Spleen (tissue), 11 donors: Measurements from ENCODE around the gene BUB1B. TPM values are rescaled to one million over a fixed set of nuclear protein-coding genes. Genes with fewer than 3 reads are reported as not detected.
A peak's percentile ranks its signal among the peaks of the same experiment; 100 is the strongest.

Source experiments
- DNase-seq: peaks from one replicate; pipeline ENCODE4 v3.0.0-alpha.2; 2020
- H3K27ac ChIP-seq, 8 donors: fragments of 200-600 bp; sonication (generic) in 7 of 8; 1 replicate in 4 of 8; 2 replicates in 4 of 8; pipeline versions ENCODE4 v1.5.0 to v1.8.0; 2016 to 2021; ENCODE audit warnings: inconsistent platforms in 4 of 8, mild to moderate bottlenecking in 4 of 8, moderate library complexity in 1 of 8
- H3K27me3 ChIP-seq, 7 donors: fragments of 200-600 bp; sonication (generic) in 6 of 7; replicated peaks in 1 of 7; 1 replicate in 4 of 7; 2 replicates in 3 of 7; pipeline versions ENCODE4 v1.5.0 to v1.8.0; 2016 to 2021; ENCODE audit warnings: inconsistent platforms in 3 of 7, mild to moderate bottlenecking in 1 of 7
- H3K36me3 ChIP-seq, 6 donors: fragments of 200-600 bp; sonication (generic) in 5 of 6; 1 replicate in 4 of 6; 2 replicates in 2 of 6; pipeline versions ENCODE4 v1.5.0 to v1.8.0; 2016 to 2021; ENCODE audit warnings: inconsistent platforms in 2 of 6
- H3K4me1 ChIP-seq, 6 donors: fragments of 200-600 bp; sonication (generic) in 5 of 6; 1 replicate in 3 of 6; 2 replicates in 3 of 6; pipeline versions ENCODE4 v1.5.0 to v1.8.0; 2016 to 2021; ENCODE audit warnings: inconsistent platforms in 3 of 6
- H3K4me3 ChIP-seq, 8 donors: fragments of 200-600 bp; sonication (generic) in 7 of 8; 1 replicate in 4 of 8; 2 replicates in 4 of 8; pipeline versions ENCODE4 v1.5.0 to v1.8.0; 2016 to 2021; ENCODE audit warnings: inconsistent platforms in 4 of 8, mild to moderate bottlenecking in 4 of 8, moderate library complexity in 2 of 8
- H3K9me3 ChIP-seq, 8 donors: fragments of 200-600 bp; sonication (generic) in 7 of 8; 1 replicate in 4 of 8; 2 replicates in 4 of 8; pipeline versions ENCODE4 v1.5.0 to v1.8.0; 2016 to 2021; ENCODE audit warnings: inconsistent platforms in 4 of 8
- POLR2A ChIP-seq, 3 donors: fragments of 450-650 bp; IDR thresholded peaks; one replicate each; pipeline ENCODE4 v1.5.1; 2017; ENCODE audit warnings: antibody characterized with exemption in 3 of 3, mild to moderate bottlenecking in 1 of 3
- POLR2AphosphoS5 ChIP-seq, 3 donors: sonication (generic); formaldehyde crosslinking; IDR thresholded peaks; one replicate each; pipeline ENCODE4 v1.5.1; 2017; ENCODE audit warnings: antibody characterized with exemption in 3 of 3
- WGBS, 5 donors: extraction: QIAGEN DNeasy Blood & Tissue Kit in 3 of 5; methylation state at CpG; one replicate each; pipeline versions ENCODE4 v1.1.5 to v1.1.7; 2013 to 2018; 5-methylcytosine and 5-hydroxymethylcytosine counted together
- intact Hi-C: fragments of 100-400 bp; cut with DNase I; formaldehyde crosslinking; loops from one replicate; pipeline ENCODE4 v1.15.0; 2023; ENCODE audit warnings: low total_unique reads
- polyA plus RNA-seq, 3 donors: library from polyadenylated mRNA; stranded (reverse); fragments of 200-250 nt; gene quantifications; one replicate each; pipeline ENCODE4 v1.2.1, GENCODE V29; 2013
- total RNA-seq, 7 donors: library from RNA; depleted of rRNA in 3 of 7; stranded (reverse); fragments of >200 nt in 3 of 7; fragmentation: NEBNext Ultra II Directional in 4 of 7; extraction: Animal tissue kit (Norgen Biotek cat#: 25700) in 4 of 7; gene quantifications; one replicate each; pipeline versions ENCODE4 v1.1.0 to v1.2.1, GENCODE V29; 2016 to 2021
- TF ChIP-seq, protein P1 (sequence below), 11 experiments: fragments of 200-600 bp in 7 of 11; fragments of 450-650 bp in 4 of 11; sonication (generic) in 4 of 11; IDR thresholded peaks in 8 of 11; conservative IDR thresholded peaks in 3 of 11; 1 replicate in 7 of 11; 2 replicates in 4 of 11; pipeline versions ENCODE4 v1.4.0 to v1.8.0; 2016 to 2021; ENCODE audit warnings: antibody characterized with exemption in 11 of 11, inconsistent platforms in 4 of 11, mild to moderate bottlenecking in 1 of 11
- donor health status: healthy with polysubstance abuse.
- donor health status: DM: no; HTN: no; CAD: no; lungs with moderate emphysema.
- donor health status: DM: no; HTN: no; CAD: no.
- donor health status: Bipolar disorder and iron deficiency.
- donor health status: healthy.
- donor health status: DM: no; HTN: no; CAD: no.
- donor health status: DM: yes; HTN: yes; CAD: no.

BUB1B gene
- total and polyA plus RNA-seq, 10 donors, result 1.2 to 11.8 (median 6.3) TPM

DNA sequence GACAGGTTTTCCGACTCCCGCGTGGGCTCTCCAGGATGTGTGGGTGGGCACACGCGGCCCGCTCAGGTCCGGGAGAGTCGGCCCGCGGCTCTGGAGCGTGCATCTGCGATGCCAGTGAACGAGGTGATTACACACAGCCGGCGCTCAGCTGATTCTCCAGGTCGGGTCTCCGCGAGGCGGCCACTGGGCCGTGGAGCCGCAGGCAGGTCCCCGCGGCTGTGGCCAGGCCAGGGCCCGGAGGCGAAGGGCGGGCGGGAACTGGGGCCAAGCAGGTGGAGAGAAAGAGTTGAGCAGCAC lies 91.2 kb downstream of the BUB1B start:
- WGBS, 5 donors, result 40 to 56% (median 48%) methylated on average over 8 to 27 of the region's 27 CpGs
- TF ChIP-seq, protein P1, sequence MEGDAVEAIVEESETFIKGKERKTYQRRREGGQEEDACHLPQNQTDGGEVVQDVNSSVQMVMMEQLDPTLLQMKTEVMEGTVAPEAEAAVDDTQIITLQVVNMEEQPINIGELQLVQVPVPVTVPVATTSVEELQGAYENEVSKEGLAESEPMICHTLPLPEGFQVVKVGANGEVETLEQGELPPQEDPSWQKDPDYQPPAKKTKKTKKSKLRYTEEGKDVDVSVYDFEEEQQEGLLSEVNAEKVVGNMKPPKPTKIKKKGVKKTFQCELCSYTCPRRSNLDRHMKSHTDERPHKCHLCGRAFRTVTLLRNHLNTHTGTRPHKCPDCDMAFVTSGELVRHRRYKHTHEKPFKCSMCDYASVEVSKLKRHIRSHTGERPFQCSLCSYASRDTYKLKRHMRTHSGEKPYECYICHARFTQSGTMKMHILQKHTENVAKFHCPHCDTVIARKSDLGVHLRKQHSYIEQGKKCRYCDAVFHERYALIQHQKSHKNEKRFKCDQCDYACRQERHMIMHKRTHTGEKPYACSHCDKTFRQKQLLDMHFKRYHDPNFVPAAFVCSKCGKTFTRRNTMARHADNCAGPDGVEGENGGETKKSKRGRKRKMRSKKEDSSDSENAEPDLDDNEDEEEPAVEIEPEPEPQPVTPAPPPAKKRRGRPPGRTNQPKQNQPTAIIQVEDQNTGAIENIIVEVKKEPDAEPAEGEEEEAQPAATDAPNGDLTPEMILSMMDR (IDR thresholded peaks at IDR 0.05 in 8 of 11, conservative IDR thresholded peaks at IDR 0.05 in 3 of 11), result no peak
- TF ChIP-seq POLR2AphosphoS5 (IDR thresholded peaks at IDR 0.05) (no peak), POLR2A (IDR thresholded peaks at IDR 0.05) (no peak)
- Histone ChIP-seq H3K36me3 (no peaks in the 10 kb centered on the region), H3K4me1 (peaks cover 0 to 22% (median 18%) of the 10 kb centered on the region in 6 donors), H3K27ac (no peak overlapping the region), H3K27me3 (peaks cover 0 to 57% (median 32%) of the 10 kb centered on the region in 7 donors), H3K9me3 (no peaks in the 10 kb centered on the region), H3K4me3 (peak overlapping the region in 7 of 8 donors; percentile 37 to 74 (median 49))
- no peak for DNase-seq
- intact Hi-C loops, result no loop called here

DNA sequence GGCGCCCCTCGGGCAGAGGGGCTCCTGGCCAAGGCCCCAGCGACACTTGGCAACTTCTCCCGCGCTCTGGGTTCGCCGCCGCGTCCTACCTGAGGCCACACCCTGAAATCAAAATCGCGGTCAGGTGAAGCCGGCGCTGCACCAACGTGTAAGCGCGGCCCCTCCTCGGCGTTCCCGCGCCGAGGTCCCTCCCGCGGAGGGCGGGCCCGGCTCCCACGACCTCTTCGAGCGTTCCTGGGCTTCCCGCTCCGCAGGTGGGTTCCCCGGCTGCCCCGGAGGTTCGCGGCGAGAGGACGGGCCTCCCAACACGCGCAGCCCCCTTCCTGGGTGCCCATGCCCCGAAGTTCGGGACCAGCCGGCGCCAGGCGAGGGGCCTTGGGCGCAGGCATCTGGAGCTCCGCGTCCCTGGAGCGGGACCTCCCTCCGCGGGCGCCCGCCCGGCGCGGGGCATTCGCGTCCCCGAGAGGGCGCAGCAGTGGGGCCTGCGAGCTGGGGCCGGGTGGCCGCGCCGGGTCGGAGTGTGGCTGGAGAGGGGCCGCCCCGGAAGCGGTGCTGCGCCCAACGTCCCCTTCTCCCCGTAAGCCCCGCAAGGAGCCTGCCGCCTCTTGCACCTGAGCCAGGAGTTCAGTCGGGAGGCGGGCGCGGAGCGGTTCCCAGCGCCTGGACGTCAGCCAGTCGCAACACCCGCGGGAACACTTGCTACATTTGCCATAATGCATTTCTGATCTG lies 91.7 kb downstream of the BUB1B start:
- H3K9me3 ChIP-seq, result no peaks in the 10 kb centered on the region
- DNase-seq, result peak; percentile 78

DNA sequence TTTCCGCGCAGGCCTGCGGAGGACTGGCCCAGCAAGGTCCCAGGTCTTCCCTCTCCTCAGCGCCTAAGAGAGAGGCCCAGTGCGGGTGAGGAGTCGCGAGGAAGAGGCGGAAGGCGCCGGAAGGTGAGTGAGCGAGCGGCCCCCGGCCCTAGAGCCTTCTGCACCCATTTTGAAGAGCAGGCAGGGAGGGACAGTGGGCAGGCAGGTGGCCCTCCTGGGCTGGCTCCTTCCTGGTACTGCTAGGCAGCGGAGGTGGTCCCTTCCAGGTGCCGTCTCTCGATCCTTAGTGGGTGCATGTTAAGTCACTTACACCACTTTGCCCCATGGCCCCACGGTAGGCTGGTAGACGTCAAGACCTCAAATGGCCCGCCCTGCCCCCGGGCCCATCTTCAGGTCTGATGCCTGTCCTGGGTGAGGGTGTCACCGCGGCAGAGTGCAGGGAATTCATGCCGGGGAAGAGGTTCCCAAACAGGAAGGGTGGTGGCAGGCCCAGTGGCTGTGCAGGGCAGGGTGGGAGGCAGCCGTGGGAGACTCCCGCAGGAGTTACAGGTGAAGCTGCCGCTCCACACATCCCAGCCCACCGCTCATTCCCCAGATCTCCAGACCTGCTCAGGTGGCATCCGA lies 92.4 kb downstream of the BUB1B start:
- intact Hi-C loops, result no loop called here
- Histone ChIP-seq H3K9me3 (no peaks in the 10 kb centered on the region), H3K36me3 (no peaks in the 10 kb centered on the region), H3K27me3 (peaks cover 0 to 61% (median 32%) of the 10 kb centered on the region in 7 donors), H3K4me1 (peaks cover 0 to 22% (median 18%) of the 10 kb centered on the region in 6 donors), H3K4me3 (peak overlapping the region; percentile 27 to 74 (median 48)), H3K27ac (no peak overlapping the region)
- no peak for TF ChIP-seq POLR2A (IDR thresholded peaks at IDR 0.05)
- TF ChIP-seq, protein P1 (IDR thresholded peaks at IDR 0.05 in 8 of 11, conservative IDR thresholded peaks at IDR 0.05 in 3 of 11), result no peak
- WGBS, 5 donors, result 35 to 53% (median 42%) methylated on average over 10 to 28 of the region's 28 CpGs
- no peak for DNase-seq

More for the DNA sequence above, 91.7 kb downstream of the BUB1B start:
- H3K27ac ChIP-seq, result no peak overlapping the region
- intact Hi-C loops, result no loop called here
- H3K4me1 ChIP-seq, result peaks cover 0 to 22% (median 18%) of the 10 kb centered on the region in 6 donors
- 0 to 4% (median 2%) methylated on average over 34 to 82 of the region's 82 CpGs for WGBS, 5 donors
- peak in 2 of 3 donors; percentile 16 to 23 for TF ChIP-seq POLR2AphosphoS5 (IDR thresholded peaks at IDR 0.05)
- TF ChIP-seq, protein P1 (IDR thresholded peaks at IDR 0.05 in 8 of 11, conservative IDR thresholded peaks at IDR 0.05 in 3 of 11), result no peak
- no peak for TF ChIP-seq POLR2A (IDR thresholded peaks at IDR 0.05)
- H3K4me3 ChIP-seq, result peak overlapping the region; percentile 27 to 74 (median 48)
- H3K27me3 ChIP-seq, result peaks cover 0 to 57% (median 32%) of the 10 kb centered on the region in 7 donors
- no peaks in the 10 kb centered on the region for H3K36me3 ChIP-seq

DNA sequence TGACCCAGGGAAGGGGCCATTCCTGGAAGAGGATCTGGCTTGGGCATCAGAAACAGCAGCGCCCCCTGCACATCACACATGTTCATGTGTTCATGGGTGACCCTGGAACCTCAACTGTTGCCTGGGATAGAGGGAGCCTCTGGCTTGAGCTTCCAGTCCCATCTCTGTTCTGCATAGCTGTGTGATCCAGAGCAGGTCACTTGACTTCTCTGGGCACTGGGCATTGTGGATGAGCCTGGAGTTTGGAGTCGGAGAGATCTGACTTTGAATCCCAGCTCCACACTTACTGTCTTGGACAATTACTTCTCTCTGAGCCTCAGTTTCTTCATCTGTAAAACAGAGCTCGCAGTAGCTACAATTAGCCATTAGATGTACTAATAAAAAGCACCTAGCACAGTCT lies 93.6 kb downstream of the BUB1B start:
- peaks cover 0 to 22% (median 18%) of the 10 kb centered on the region in 6 donors for H3K4me1 ChIP-seq
- H3K9me3 ChIP-seq, result no peaks in the 10 kb centered on the region
- 93 to 98% (median 96%) methylated on average over 3 of the region's 3 CpGs for WGBS, 5 donors
- no peak for DNase-seq
- H3K27ac ChIP-seq, result no peak overlapping the region
- no peak overlapping the region for H3K4me3 ChIP-seq
- intact Hi-C loops, result no loop called here
- TF ChIP-seq, protein P1 (IDR thresholded peaks at IDR 0.05 in 8 of 11, conservative IDR thresholded peaks at IDR 0.05 in 3 of 11), result no peak
- TF ChIP-seq POLR2AphosphoS5 (IDR thresholded peaks at IDR 0.05) (no peak), POLR2A (IDR thresholded peaks at IDR 0.05) (no peak)
- peaks cover 0 to 71% (median 32%) of the 10 kb centered on the region in 7 donors for H3K27me3 ChIP-seq
- H3K36me3 ChIP-seq, result no peaks in the 10 kb centered on the region
